Activated naive CD4-positive, alpha-beta T cell treated with anti-CD3 and anti-CD28 coated beads for 36 hours (primary cell): ENCODE results near the gene SELENOT. TPM values are rescaled to one million over a fixed set of nuclear protein-coding genes. Genes with fewer than 3 reads are reported as not detected.

Source experiments
- CTCF ChIA-PET: fragments of 350-600 bp; sonication (Branson Sonifier 250); formaldehyde crosslinking; loops from one replicate; lab custom pipeline; 2021; ENCODE audit warnings: antibody characterized with exemption; lab: Charles Lee
- DNase-seq: peaks from one replicate; pipeline ENCODE4 v3.0.0-alpha.2; 2020
- H3K27ac Mint-ChIP-seq: one replicate; pipeline ENCODE4 v1.8.0; 2021; ENCODE audit warnings: mild to moderate bottlenecking, mixed read lengths
- H3K27me3 Mint-ChIP-seq: one replicate; pipeline ENCODE4 v1.8.0; 2021; ENCODE audit warnings: low read depth, mixed read lengths
- H3K36me3 Mint-ChIP-seq: one replicate; pipeline ENCODE4 v1.8.0; 2021; ENCODE audit warnings: low read depth, mixed read lengths
- H3K4me1 Mint-ChIP-seq: one replicate; pipeline ENCODE4 v1.8.0; 2021; ENCODE audit warnings: low read depth, mixed read lengths
- H3K4me3 Mint-ChIP-seq: one replicate; pipeline ENCODE4 v1.8.0; 2021; ENCODE audit warnings: mild to moderate bottlenecking, moderate library complexity, mixed read lengths
- H3K9me3 Mint-ChIP-seq: one replicate; pipeline ENCODE4 v1.8.0; 2021; ENCODE audit warnings: mixed read lengths
- intact Hi-C: fragments of 100-400 bp; cut with micrococcal nuclease; formaldehyde crosslinking; loops from one replicate; pipeline ENCODE4 v1.15.1; 2023
- total RNA-seq, 2 experiments: library from RNA; stranded (reverse); gene quantifications; one replicate each; pipeline ENCODE4 v1.2.3, GENCODE V29; 2021

The SELENOT gene
- total RNA-seq, 2 experiments from 2014 or later, result 68.4 to 71.2 TPM

DNA sequence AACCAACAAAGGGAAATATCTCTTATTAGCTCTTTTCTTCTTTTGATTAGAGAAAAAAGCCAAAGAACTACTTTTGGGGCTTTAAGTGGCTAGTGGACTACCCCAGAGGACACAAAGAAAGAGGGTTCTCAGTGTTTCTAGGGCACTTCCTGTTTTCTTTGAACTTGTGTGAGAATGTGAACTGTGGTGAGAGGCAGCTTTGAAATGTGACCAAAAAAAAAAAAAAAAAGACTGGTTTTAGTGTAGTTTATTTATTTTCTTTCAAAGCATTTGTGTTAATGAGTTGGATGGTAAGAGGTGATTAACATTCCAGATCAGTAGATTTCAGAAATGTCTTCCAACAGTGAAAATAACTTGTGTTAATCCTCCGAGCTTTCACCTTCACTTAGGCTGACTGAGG lies 32.4 kb downstream of the SELENOT start:
- Mint-ChIP-seq H3K36me3 (peaks cover 3% of the 10 kb centered on the region), H3K4me1 (peaks cover 28% of the 10 kb centered on the region), H3K27me3 (no peaks in the 10 kb centered on the region), H3K27ac (no peak overlapping the region), H3K9me3 (no peaks in the 10 kb centered on the region), H3K4me3 (no peak overlapping the region)
- no peak for DNase-seq
- intact Hi-C loops, result no loop called here
- CTCF ChIA-PET, result interaction anchor here (0.7 to 1.1 kb wide), 2 partner anchors 41 to 98 kb away, joined by 3 to 6 read pairs; no protein-coding TSS in a partner anchor

- no peaks in the 10 kb centered on the region for H3K9me3 Mint-ChIP-seq
- H3K27me3 Mint-ChIP-seq, result no peaks in the 10 kb centered on the region
- CTCF ChIA-PET, result interaction anchor here (0.7 kb wide), 1 partner anchor 99 kb away, joined by 3 read pairs; no protein-coding TSS in a partner anchor
- peaks cover 1% of the 10 kb centered on the region for H3K36me3 Mint-ChIP-seq
- intact Hi-C loops, result no loop called here
- peaks cover 28% of the 10 kb centered on the region for H3K4me1 Mint-ChIP-seq
- no peak for DNase-seq
- H3K4me3 Mint-ChIP-seq, result no peak overlapping the region
- no peak overlapping the region for H3K27ac Mint-ChIP-seq
Measured at GRCh38 chr3:150636258-150636657, 33.1 kb downstream of the SELENOT start.

DNA sequence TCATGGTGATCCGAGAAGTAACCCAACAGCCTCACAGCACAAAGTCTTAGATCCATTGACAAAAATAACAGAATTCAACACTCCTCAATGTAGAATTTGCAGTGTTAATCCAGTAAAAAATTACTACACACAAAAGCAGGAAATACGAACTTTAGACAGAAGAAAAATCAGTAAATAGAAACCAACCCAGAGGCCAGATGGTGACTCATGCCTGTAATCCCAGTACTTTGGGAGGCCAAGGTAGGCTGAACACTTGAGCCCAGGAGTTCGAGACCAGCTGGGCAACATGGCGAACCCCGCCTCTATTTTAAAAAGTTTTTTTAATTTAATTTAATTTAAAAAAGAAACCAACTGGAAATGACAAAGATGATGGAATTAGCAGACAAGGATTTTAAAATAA lies 36.1 kb downstream of the SELENOT start:
- intact Hi-C loops, result no loop called here
- CTCF ChIA-PET, result interaction anchor here (0.6 kb wide), 1 partner anchor 39 kb away, joined by 3 read pairs; no protein-coding TSS in a partner anchor
- Mint-ChIP-seq H3K27ac (no peak overlapping the region), H3K27me3 (peaks cover 7% of the 10 kb centered on the region), H3K9me3 (no peaks in the 10 kb centered on the region), H3K4me1 (peaks cover 19% of the 10 kb centered on the region), H3K4me3 (no peak overlapping the region), H3K36me3 (no peaks in the 10 kb centered on the region)
- no peak for DNase-seq

- Mint-ChIP-seq H3K36me3 (no peaks in the 10 kb centered on the region), H3K4me1 (peaks cover 11% of the 10 kb centered on the region), H3K27ac (no peak overlapping the region), H3K9me3 (no peaks in the 10 kb centered on the region), H3K27me3 (peaks cover 7% of the 10 kb centered on the region), H3K4me3 (no peak overlapping the region)
- CTCF ChIA-PET, result no interaction called here
- intact Hi-C loops, result no loop called here
- no peak for DNase-seq
Measured at GRCh38 chr3:150640256-150640655, 37.1 kb downstream of the SELENOT start.

- Mint-ChIP-seq H3K27me3 (peaks cover 8% of the 10 kb centered on the region), H3K36me3 (no peaks in the 10 kb centered on the region), H3K4me1 (no peaks in the 10 kb centered on the region), H3K9me3 (no peaks in the 10 kb centered on the region), H3K4me3 (no peak overlapping the region), H3K27ac (no peak overlapping the region)
- CTCF ChIA-PET, result no interaction called here
- DNase-seq, result no peak
- intact Hi-C loops, result no loop called here
Measured at GRCh38 chr3:150653110-150653561, 50.0 kb downstream of the SELENOT start.

GRCh38 chr3:150656316-150656715 lies 53.2 kb downstream of the SELENOT start:
- DNase-seq, result no peak
- CTCF ChIA-PET, result no interaction called here
- H3K4me1 Mint-ChIP-seq, result no peaks in the 10 kb centered on the region
- no peaks in the 10 kb centered on the region for H3K36me3 Mint-ChIP-seq
- peaks cover 7% of the 10 kb centered on the region for H3K27me3 Mint-ChIP-seq
- no peaks in the 10 kb centered on the region for H3K9me3 Mint-ChIP-seq
- no peak overlapping the region for H3K4me3 Mint-ChIP-seq
- H3K27ac Mint-ChIP-seq, result no peak overlapping the region
- intact Hi-C loops, result no loop called here

- H3K27ac Mint-ChIP-seq, result no peak overlapping the region
- H3K27me3 Mint-ChIP-seq, result peaks cover 14% of the 10 kb centered on the region
- CTCF ChIA-PET, result no interaction called here
- intact Hi-C loops, result no loop called here
- no peak for DNase-seq
- no peaks in the 10 kb centered on the region for H3K36me3 Mint-ChIP-seq
- no peaks in the 10 kb centered on the region for H3K9me3 Mint-ChIP-seq
- no peaks in the 10 kb centered on the region for H3K4me1 Mint-ChIP-seq
- no peak overlapping the region for H3K4me3 Mint-ChIP-seq
Measured at GRCh38 chr3:150662410-150663200, 59.5 kb downstream of the SELENOT start.

- Mint-ChIP-seq H3K36me3 (no peaks in the 10 kb centered on the region), H3K27ac (no peak overlapping the region), H3K4me1 (no peaks in the 10 kb centered on the region), H3K9me3 (no peaks in the 10 kb centered on the region), H3K27me3 (peaks cover 14% of the 10 kb centered on the region), H3K4me3 (no peak overlapping the region)
- CTCF ChIA-PET, result no interaction called here
- intact Hi-C loops, result no loop called here
- DNase-seq, result no peak
Measured at GRCh38 chr3:150663461-150663860, 60.3 kb downstream of the SELENOT start.

- H3K9me3 Mint-ChIP-seq, result no peaks in the 10 kb centered on the region
- peaks cover 12% of the 10 kb centered on the region for H3K27me3 Mint-ChIP-seq
- no peaks in the 10 kb centered on the region for H3K36me3 Mint-ChIP-seq
- H3K27ac Mint-ChIP-seq, result no peak overlapping the region
- H3K4me1 Mint-ChIP-seq, result no peaks in the 10 kb centered on the region
- no peak for DNase-seq
- intact Hi-C loops, result no loop called here
- H3K4me3 Mint-ChIP-seq, result no peak overlapping the region
- CTCF ChIA-PET, result interaction anchor here (0.6 to 1.4 kb wide), 2 partner anchors 480 to 1272 kb away, joined by 3 to 5 read pairs; no protein-coding TSS in a partner anchor
Measured at GRCh38 chr3:150666167-150666566, 63.0 kb downstream of the SELENOT start.

DNA sequence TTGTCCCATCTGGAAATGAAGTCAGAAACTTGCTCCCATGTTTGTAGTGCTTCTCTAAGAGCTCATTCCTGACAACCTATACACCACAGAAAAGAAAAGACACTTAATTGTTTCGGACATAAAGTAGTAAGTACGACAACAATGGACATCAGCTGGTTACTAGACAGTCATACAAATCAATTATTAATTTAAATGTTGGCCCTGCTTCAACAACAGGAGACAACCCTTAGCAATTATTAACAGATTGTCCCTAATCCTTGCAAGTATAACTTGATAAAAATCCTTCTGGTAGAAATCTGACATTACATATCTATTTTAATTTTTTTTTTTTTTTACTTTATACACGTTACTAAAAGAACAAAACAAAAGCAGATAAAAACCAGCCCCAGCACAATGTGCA lies 70.8 kb downstream of the SELENOT start:
- Mint-ChIP-seq H3K36me3 (peaks cover 3% of the 10 kb centered on the region), H3K27me3 (peaks cover 3% of the 10 kb centered on the region), H3K4me1 (peaks cover 3% of the 10 kb centered on the region), H3K4me3 (no peak overlapping the region), H3K27ac (no peak overlapping the region), H3K9me3 (peaks cover 11% of the 10 kb centered on the region)
- intact Hi-C loops, result no loop called here
- no peak for DNase-seq
- CTCF ChIA-PET, result no interaction called here

GRCh38 chr3:150675587-150675986 lies 72.5 kb downstream of the SELENOT start:
- H3K4me1 Mint-ChIP-seq, result peaks cover 6% of the 10 kb centered on the region
- H3K9me3 Mint-ChIP-seq, result peaks cover 11% of the 10 kb centered on the region
- DNase-seq, result no peak
- intact Hi-C loops, result no loop called here
- H3K36me3 Mint-ChIP-seq, result peaks cover 3% of the 10 kb centered on the region
- H3K27me3 Mint-ChIP-seq, result peaks cover 3% of the 10 kb centered on the region
- CTCF ChIA-PET, result no interaction called here
- no peak overlapping the region for H3K27ac Mint-ChIP-seq
- no peak overlapping the region for H3K4me3 Mint-ChIP-seq
